HG03460 (cell line): ENCODE measurements around the gene DCLK2.
"Not testable (repeated sequence)": the region's sequence is repeated elsewhere in the genome, so short reads cannot be mapped to it uniquely, and the experiment has no call there.

Source experiments
- ATAC-seq: cut with Tn5 transposase; IDR thresholded peaks from one replicate; pipeline ENCODE4 v1.9.1; 2021; ENCODE audit not compliant: unreplicated experiment

The DCLK2 gene

GRCh38 chr4:150145090-150145945, 67.1 kb downstream of the DCLK2 start:
- ATAC-seq, result no peak

DNA sequence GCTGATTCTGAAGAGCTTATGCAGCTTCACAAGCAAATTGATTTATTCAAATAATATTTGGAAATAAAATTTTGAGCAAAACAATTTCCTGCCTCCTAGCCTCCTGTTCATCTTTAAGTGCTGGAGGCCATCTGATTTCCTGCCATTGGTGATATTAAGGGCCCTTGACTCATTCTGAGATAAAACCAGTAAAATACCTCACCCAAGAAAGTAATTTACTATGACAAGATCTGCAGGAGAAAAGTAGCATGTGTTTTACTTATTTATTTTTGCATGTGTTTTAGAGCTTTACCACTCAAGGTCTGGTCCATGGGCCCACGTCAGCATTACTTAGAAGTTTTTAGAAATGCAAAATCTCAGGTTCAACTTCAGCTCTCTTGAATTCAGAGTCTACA, 67.7 kb downstream of the DCLK2 start:
- no peak for ATAC-seq

DNA sequence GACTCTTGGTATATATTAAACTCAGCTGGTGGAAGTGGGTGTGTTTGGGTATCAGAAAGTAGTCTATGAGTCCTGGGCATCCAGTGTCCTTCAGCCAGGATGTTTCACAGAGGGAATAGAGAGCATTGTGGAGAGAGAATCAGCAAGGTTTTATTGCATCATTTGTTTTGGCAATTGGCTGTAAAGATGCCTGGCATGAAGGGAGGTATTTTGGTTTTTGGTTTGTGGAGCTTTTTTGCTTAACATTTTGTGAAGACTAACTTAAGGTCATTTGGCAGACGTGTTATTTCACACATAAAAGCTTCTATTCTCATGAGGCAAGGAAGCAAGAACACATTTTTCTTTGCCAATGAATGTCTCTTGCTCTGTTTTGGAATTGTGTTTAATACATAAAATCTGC, 71.1 kb downstream of the DCLK2 start:
- ATAC-seq, result no peak

DNA sequence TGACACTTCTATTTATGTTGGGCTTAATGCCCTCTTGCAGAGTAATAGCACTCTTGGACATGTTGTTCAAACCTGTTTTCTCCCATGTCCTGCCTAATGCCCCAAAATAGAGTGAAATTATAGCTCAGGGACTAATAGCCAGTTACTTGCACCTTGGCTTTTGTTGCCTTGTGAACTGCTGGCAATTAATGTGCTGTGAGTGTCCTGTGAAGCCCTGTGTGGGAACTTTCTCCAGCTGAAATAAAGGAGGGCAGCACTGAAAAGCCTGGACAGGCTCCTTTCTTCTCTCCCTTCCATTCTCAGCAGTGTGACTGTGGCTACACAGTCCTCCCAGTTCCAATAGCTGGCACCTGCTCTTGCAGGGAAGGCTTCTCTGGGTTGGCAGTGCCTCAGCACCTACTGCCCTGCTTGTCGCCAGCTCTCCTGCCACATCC, 72.4 kb downstream of the DCLK2 start:
- ATAC-seq, result no peak

GRCh38 chr4:150152766-150153165, 74.5 kb downstream of the DCLK2 start:
- no peak for ATAC-seq

- no peak for ATAC-seq
Measured at GRCh38 chr4:150155391-150155790, 77.1 kb downstream of the DCLK2 start.

DNA sequence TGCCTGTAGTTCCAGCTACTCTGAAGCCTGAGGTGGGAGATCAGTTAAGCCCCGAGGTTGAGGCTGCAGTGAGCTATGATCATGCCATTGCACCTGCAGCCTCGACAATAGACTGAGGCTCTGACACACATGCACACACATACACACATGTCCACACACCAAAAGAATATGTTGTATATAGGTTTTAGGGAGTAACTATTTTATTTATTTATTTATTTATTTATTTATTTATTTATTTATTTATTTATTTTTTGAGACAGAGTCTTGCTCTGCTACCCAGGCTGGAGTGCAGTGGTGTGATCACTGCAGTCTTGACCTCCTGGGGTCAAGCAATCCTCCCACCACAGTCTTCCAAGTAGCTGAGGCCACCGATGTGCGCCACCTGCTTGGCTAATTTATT, 78.3 kb downstream of the DCLK2 start:
- no peak for ATAC-seq

- no peak for ATAC-seq
Measured at GRCh38 chr4:150158041-150158440, 79.8 kb downstream of the DCLK2 start.

- ATAC-seq, result no peak
Measured at GRCh38 chr4:150160473-150160872, 82.2 kb downstream of the DCLK2 start.

DNA sequence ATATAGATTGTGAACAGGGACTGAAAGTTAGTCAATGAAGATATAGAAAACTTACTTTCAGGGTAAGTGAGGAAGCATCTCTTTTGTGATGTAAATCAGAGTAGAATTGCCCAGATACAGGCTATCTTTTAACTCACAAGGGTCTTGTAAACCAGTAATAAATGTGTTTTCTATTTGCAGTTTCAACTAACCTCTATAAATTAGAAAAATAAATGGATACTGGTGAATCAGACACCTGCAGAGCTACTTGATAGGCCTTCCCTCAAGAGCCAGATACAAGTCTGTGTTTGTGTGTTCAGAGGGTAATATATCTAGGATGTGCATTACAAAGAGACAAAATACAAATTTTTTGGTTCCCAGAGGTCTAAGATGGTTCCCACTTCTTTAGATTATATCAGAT, 82.9 kb downstream of the DCLK2 start:
- no peak for ATAC-seq

DNA sequence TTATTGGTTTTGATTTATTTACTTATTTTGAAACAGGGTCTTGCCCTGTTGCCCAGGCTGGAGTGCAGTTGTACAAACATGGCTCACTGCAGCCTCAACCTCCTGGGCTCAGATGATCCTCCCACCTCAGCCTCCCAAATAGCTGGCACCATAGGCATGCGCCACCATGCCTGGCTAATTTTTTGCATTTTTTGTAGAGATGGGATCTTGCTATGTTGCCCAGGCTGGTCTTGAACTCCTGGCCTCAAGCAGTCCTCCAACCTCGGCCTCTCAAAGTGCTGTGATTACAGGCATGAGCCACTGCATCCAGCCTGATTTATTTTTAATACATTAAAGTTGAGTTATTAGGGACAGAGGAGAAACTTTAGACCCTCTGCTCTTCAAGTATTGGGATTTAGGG, 83.8 kb downstream of the DCLK2 start:
- not testable (repeated sequence) for ATAC-seq

DNA sequence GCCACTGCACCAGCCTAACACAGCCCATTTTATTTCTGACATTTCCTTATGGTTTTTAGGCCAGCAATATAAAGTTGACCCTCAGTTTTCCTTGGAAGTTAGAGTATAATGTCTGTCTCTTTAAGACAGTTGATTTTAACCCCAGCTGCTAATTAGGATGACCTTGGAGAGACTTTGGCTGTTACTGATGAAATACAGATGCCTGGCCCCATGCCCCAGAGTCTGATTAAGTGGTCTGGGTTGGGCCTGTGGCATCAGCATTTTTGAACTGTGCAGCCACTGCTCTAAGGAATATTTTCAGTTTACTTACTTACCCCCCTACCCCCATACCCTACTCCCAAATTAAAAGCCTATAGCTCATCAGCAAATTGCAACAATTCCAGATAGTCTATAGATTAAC, 85.8 kb downstream of the DCLK2 start:
- no peak for ATAC-seq

GRCh38 chr4:150164956-150165629, 86.8 kb downstream of the DCLK2 start:
- ATAC-seq, result no peak

DNA sequence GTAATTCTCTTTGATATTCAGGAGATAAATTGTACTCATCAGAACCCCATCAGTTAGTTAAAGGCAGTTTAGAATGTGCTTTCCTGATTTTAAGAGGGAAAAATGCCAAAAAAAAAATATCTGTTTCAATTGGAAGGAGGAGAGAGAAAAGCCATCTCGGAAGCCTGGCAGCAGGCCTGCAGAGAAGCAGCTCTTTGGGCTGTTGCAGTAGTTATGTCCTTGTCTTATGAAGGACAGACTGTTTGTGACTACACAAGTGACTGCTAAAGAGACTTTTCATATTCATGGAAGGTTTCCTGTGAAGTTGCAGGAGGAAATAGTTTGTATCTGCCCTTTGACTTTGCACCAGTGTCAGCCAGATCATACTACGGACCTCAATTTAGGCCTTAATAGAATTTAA, 88.8 kb downstream of the DCLK2 start:
- no peak for ATAC-seq

DNA sequence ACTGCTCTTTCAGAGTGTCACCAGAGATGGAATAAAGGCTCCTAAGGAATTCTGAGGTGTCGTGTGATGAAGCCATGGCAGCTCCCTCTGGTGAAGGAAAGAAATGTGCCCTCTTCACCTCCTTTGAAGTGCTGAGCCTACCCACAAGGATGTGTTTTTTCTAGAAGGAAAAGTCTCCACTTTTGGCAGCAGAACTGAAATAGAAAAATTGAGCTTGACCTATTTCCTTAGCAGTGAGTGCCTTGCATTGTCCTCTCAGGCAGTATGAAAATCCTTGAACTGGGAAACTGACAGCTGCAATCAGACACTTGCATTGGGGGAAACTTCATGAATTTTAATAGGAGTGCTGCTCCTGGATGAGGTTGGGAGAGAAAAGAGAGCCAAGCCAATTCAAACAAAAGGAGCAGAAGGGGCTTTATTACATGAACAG, 95.2 kb downstream of the DCLK2 start:
- no peak for ATAC-seq

- ATAC-seq, result no peak
Measured at GRCh38 chr4:150173982-150174398, 95.7 kb downstream of the DCLK2 start.

- no peak for ATAC-seq
Measured at GRCh38 chr4:150176547-150176946, 98.3 kb downstream of the DCLK2 start.

- ATAC-seq, result no peak
Measured at GRCh38 chr4:150178161-150178560, 99.9 kb downstream of the DCLK2 start.

- ATAC-seq, result no peak
Measured at GRCh38 chr4:150181536-150181935, 103.3 kb downstream of the DCLK2 start.

GRCh38 chr4:150182794-150183193, 104.5 kb downstream of the DCLK2 start:
- ATAC-seq, result no peak

GRCh38 chr4:150185033-150185432, 106.8 kb downstream of the DCLK2 start:
- ATAC-seq, result not testable (repeated sequence)

DNA sequence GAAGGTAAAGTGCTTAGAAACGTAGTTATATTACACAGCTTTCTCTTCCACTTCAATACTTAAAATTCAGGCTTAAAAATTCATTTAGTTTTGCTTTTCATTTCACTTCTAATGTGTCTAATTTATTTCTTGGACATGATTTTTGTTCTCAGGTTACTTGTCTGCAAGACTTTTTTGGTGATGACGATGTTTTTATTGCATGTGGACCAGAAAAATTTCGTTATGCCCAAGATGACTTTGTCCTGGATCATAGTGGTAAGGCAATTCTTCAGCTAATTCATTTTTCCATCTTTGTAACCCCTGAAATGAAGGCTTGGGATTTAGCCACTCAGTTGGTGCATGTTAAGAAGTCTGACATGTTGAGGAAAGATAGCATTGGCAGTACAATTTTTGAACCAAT, 114.7 kb downstream of the DCLK2 start:
- ATAC-seq, result no peak
